Left lung (tissue), 10 donors: ENCODE results near the gene MMP28. TPM values are rescaled to one million over a fixed set of nuclear protein-coding genes. Genes with fewer than 3 reads are reported as not detected.

ENCODE experiments used
- ATAC-seq: fragments of 200-7000 bp; cut with Tn5 transposase; one replicate; pipeline ENCODE4 v1.9.1; 2020; ENCODE audit warnings: moderate library complexity
- DNase-seq, 4 donors: peaks; one replicate each; pipeline ENCODE4 v3.0.0-alpha.2; 2013 to 2020
- H3K27ac ChIP-seq, 2 donors: fragments of 200-600 bp; sonication (generic) in 1 of 2; one replicate each; pipeline versions ENCODE4 v1.5.0 to v1.8.0; 2020 to 2021
- H3K27me3 ChIP-seq, 2 donors: fragments of 200-600 bp; sonication (generic) in 1 of 2; one replicate each; pipeline versions ENCODE4 v1.5.0 to v1.8.0; 2020 to 2021
- H3K36me3 ChIP-seq, 2 donors: fragments of 200-600 bp; sonication (generic) in 1 of 2; one replicate each; pipeline versions ENCODE4 v1.5.0 to v1.8.0; 2020 to 2021
- H3K4me1 ChIP-seq, 2 donors: fragments of 200-600 bp; one replicate each; pipeline ENCODE4 v1.8.0; 2021
- H3K4me3 ChIP-seq, 2 donors: fragments of 200-600 bp; sonication (generic) in 1 of 2; one replicate each; pipeline versions ENCODE4 v1.5.0 to v1.8.0; 2020 to 2021; ENCODE audit warnings: mild to moderate bottlenecking in 1 of 2
- H3K9me3 ChIP-seq, 2 donors: fragments of 200-600 bp; sonication (generic) in 1 of 2; one replicate each; pipeline versions ENCODE4 v1.5.0 to v1.8.0; 2020 to 2021
- intact Hi-C, 2 donors: fragments of 100-400 bp; cut with DNase I; formaldehyde crosslinking; loops; one replicate each; pipeline versions ENCODE4 v1.11.2 to v1.14.2; 2022
- polyA plus RNA-seq, 6 donors: library from polyadenylated mRNA; unstranded; fragments of 120-200 nt; gene quantifications; one replicate each; pipeline ENCODE4 v1.2.1, GENCODE V29; 2013; ENCODE audit not compliant: insufficient read length in 6 of 6
- total RNA-seq, 2 donors: library from RNA; stranded (reverse); fragmentation: NEBNext Ultra II Directional; extraction: Animal tissue kit (Norgen Biotek cat#: 25700); gene quantifications; one replicate each; pipeline ENCODE4 v1.2.1, GENCODE V29; 2021
- TF ChIP-seq, protein P1 (sequence below), 2 donors: fragments of 200-600 bp; sonication (generic) in 1 of 2; IDR thresholded peaks; one replicate each; pipeline versions ENCODE4 v1.5.0 to v1.8.0; 2021; ENCODE audit warnings: antibody characterized with exemption in 2 of 2
- donor health status: DM: no; HTN: yes; CAD: no.
- donor health status: DM: no; HTN: no; CAD: no.

Gene MMP28
- total and polyA plus RNA-seq, 8 donors = 6.6 to 95.0 (median 8.5) TPM

DNA sequence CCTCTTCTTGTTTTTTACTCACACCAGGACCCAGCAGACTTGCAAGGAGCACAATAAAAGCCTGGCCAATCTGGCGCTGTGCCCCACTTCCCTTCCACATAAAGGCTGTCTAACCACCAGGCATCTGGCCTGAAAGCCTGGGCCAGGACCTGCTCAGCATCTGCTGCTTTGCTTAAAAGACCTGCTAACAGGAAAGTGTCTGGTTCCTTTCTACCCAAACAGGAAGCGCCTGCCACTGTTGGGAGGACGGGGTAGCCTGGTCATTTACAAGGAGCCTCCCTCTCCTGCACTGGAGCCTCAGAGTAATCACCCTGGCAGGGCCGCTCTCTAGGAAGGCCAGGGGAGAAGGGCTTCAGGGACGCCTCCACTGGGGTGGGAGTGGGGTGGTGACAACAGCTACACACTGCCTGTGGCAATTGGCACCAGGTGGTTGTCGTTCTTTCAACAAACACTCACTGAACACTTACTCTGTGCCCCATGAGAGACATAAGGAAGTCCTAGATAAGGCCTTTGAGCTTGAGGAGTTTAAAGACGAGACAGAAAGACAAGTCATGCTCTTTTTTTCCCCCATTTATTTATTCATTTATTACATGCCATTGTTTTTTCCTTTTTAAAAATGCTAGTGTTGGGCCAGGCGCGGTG lies 6.3 kb upstream of the MMP28 start:
- H3K36me3 ChIP-seq = no peaks in the 10 kb centered on the region
- H3K4me3 ChIP-seq = no peak overlapping the region
- H3K27ac ChIP-seq = peak overlapping the region in 1 of 2 donors; percentile 63
- TF ChIP-seq, protein P1, sequence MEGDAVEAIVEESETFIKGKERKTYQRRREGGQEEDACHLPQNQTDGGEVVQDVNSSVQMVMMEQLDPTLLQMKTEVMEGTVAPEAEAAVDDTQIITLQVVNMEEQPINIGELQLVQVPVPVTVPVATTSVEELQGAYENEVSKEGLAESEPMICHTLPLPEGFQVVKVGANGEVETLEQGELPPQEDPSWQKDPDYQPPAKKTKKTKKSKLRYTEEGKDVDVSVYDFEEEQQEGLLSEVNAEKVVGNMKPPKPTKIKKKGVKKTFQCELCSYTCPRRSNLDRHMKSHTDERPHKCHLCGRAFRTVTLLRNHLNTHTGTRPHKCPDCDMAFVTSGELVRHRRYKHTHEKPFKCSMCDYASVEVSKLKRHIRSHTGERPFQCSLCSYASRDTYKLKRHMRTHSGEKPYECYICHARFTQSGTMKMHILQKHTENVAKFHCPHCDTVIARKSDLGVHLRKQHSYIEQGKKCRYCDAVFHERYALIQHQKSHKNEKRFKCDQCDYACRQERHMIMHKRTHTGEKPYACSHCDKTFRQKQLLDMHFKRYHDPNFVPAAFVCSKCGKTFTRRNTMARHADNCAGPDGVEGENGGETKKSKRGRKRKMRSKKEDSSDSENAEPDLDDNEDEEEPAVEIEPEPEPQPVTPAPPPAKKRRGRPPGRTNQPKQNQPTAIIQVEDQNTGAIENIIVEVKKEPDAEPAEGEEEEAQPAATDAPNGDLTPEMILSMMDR (IDR thresholded peaks at IDR 0.05) = no peak
- peaks cover 0 to 12% of the 10 kb centered on the region in 2 donors for H3K27me3 ChIP-seq
- intact Hi-C loops = no loop called here
- DNase-seq (peak in 2 of 4 donors; percentile 49 to 57), ATAC-seq (peak; percentile 9)
- no peaks in the 10 kb centered on the region for H3K9me3 ChIP-seq
- peaks cover 9 to 37% of the 10 kb centered on the region in 2 donors for H3K4me1 ChIP-seq

DNA sequence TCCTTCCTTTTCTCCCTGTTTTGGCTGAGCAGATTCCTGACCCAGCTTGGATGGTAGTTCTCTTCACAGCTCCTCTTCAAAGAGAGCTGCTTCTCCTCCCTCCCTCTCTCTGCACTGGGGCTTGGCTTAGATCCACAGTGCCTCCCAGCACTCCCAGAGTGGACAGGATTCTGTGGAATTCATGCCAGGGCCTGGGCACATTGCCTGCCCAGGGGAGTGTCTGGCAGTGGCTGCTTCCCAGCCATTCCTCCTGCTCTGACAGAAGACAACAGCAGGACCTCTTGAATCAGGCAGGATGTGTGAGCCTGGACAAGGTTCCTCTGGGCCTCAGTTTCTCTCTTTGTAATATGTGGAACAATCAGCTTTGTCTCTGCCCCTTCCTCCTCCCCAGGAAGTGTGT lies 4.5 kb upstream of the MMP28 start:
- Histone ChIP-seq H3K9me3 (no peaks in the 10 kb centered on the region), H3K4me3 (no peak overlapping the region), H3K4me1 (peaks cover 14 to 49% of the 10 kb centered on the region in 2 donors), H3K27ac (peak overlapping the region; percentile 28 to 63), H3K27me3 (peaks cover 4 to 30% of the 10 kb centered on the region in 2 donors), H3K36me3 (no peaks in the 10 kb centered on the region)
- peak; percentile 62 for ATAC-seq
- peak in 1 of 4 donors; percentile 84 for DNase-seq
- TF ChIP-seq, protein P1 (IDR thresholded peaks at IDR 0.05) = no peak
- intact Hi-C loops = no loop called here

DNA sequence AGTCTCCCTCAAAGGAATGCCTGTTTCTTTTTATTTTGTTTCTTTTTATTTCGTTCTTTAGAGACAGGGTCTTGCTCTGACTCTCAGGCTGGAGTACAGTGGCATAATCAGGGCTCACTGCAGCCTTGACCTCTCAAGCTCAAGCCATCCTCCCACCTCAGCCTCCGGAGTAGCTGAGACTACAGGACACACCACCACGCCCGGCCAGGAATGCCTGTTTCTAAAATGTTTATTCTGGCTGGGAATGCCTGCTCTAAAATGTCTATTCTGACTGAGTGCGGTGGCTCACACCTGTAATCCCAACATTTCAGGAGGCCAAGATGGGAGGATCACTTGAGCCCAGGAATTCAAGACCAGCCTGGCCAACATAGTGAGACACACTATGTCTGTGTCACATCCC lies 2.5 kb upstream of the MMP28 start:
- Histone ChIP-seq H3K4me1 (peaks cover 14 to 53% of the 10 kb centered on the region in 2 donors), H3K27me3 (peaks cover 16 to 50% of the 10 kb centered on the region in 2 donors), H3K36me3 (no peaks in the 10 kb centered on the region), H3K27ac (no peak overlapping the region), H3K4me3 (no peak overlapping the region), H3K9me3 (no peaks in the 10 kb centered on the region)
- TF ChIP-seq, protein P1 (IDR thresholded peaks at IDR 0.05) = no peak
- no peak for DNase-seq
- no peak for ATAC-seq
- intact Hi-C loops = no loop called here

DNA sequence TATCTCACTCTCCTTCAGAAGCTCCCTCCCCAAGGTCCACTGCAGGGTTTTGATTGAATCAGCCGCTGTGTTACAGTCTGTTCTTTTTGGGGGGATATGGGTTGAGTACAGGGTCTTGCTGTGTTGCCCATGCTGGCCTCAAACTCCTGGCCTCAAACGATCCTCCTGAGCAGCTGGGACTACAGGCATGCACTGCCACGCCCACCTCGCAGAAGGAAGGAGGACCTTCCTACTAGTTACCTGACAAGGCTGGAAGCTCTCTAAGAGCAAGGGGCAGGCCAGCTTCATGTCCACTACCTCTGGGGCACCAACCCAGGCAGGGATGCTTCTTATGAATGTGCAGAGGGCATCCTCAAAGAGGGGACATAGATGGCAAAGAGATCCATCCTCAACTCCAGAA lies 1.9 kb upstream of the MMP28 start:
- ATAC-seq (no peak), DNase-seq (no peak)

DNA sequence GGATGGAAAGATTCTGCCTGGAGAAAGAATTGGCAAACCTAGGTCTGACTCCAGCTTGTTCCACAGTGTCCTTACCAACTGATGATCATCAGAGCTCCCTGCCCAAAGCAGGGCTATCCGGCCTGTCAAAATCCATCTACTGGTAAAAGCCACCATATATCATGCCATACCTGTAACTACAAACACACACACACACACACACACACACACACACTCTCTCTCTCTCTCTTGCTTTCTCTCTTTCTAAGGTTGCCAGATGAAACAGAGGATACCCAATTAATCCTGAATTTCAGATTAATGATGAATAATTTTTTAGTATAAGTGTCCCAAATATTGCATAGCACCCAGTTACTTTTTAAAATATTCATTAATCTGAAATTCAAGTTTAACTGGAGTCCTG lies 1.5 kb upstream of the MMP28 start:
- H3K27ac ChIP-seq = no peak overlapping the region
- no peak for DNase-seq
- H3K27me3 ChIP-seq = peaks cover 16 to 53% of the 10 kb centered on the region in 2 donors
- intact Hi-C loops = no loop called here
- H3K4me1 ChIP-seq = peaks cover 14 to 47% of the 10 kb centered on the region in 2 donors
- TF ChIP-seq, protein P1 (IDR thresholded peaks at IDR 0.05) = no peak
- no peaks in the 10 kb centered on the region for H3K9me3 ChIP-seq
- ATAC-seq = no peak
- H3K36me3 ChIP-seq = no peaks in the 10 kb centered on the region
- H3K4me3 ChIP-seq = no peak overlapping the region

More for the DNA sequence above, 1.9 kb upstream of the MMP28 start:
- Histone ChIP-seq H3K36me3 (no peaks in the 10 kb centered on the region), H3K9me3 (no peaks in the 10 kb centered on the region), H3K4me3 (no peak overlapping the region), H3K4me1 (peaks cover 14 to 51% of the 10 kb centered on the region in 2 donors), H3K27ac (no peak overlapping the region), H3K27me3 (peaks cover 16 to 53% of the 10 kb centered on the region in 2 donors)
- intact Hi-C loops = no loop called here
- TF ChIP-seq, protein P1 (IDR thresholded peaks at IDR 0.05) = no peak
